Ascending aorta (tissue), 2 donors: Measurements from ENCODE around the gene WFS1. TPM values are rescaled to one million over a fixed set of nuclear protein-coding genes. Genes with fewer than 3 reads are reported as not detected.

Experiments
- DNase-seq, 2 donors: peaks; one replicate each; pipeline ENCODE4 v3.0.0-alpha.2; 2019; ENCODE audit warnings: low spot score in 2 of 2
- H3K27ac ChIP-seq, 2 donors: fragments of 200-600 bp; sonication (generic); one replicate each; pipeline ENCODE4 v1.5.1; 2016 to 2017; ENCODE audit warnings: mild to moderate bottlenecking in 1 of 2
- H3K27me3 ChIP-seq: fragments of 200-600 bp; sonication (generic); one replicate; pipeline ENCODE4 v1.5.1; 2017
- H3K36me3 ChIP-seq, 2 donors: fragments of 200-600 bp; sonication (generic); one replicate each; pipeline ENCODE4 v1.5.1; 2016
- H3K4me1 ChIP-seq, 2 donors: fragments of 200-600 bp; sonication (generic); one replicate each; pipeline ENCODE4 v1.5.1; 2016 to 2017; ENCODE audit warnings: mild to moderate bottlenecking in 1 of 2
- H3K4me3 ChIP-seq, 2 donors: fragments of 200-600 bp; sonication (generic); one replicate each; pipeline ENCODE4 v1.5.1; 2016 to 2017; ENCODE audit warnings: mild to moderate bottlenecking in 1 of 2
- H3K9me3 ChIP-seq, 2 donors: fragments of 200-600 bp; sonication (generic); one replicate each; pipeline ENCODE4 v1.5.1; 2016
- intact Hi-C: fragments of 100-400 bp; cut with DNase I; formaldehyde crosslinking; loops from one replicate; pipeline ENCODE4 v1.15.1; 2023
- total RNA-seq: library from RNA; depleted of rRNA; stranded (reverse); fragments of >200 nt; gene quantifications from one replicate; pipeline ENCODE4 v1.1.0, GENCODE V29; 2016
- TF ChIP-seq, protein P1 (sequence below), 3 experiments: fragments of 200-600 bp in 2 of 3; fragments of 450-650 bp in 1 of 3; sonication (generic) in 2 of 3; IDR thresholded peaks; one replicate each; pipeline ENCODE4 v1.5.1; 2016 to 2019; ENCODE audit warnings: antibody characterized with exemption in 3 of 3, mild to moderate bottlenecking in 1 of 3, moderate library complexity in 1 of 3

Gene WFS1
- total RNA-seq, 1 donor from 2014 or later: 166 TPM

GRCh38 chr4:6343939-6344408 is 74.3 kb downstream of the WFS1 start:
- H3K4me3 ChIP-seq: no peak overlapping the region
- no peaks in the 10 kb centered on the region for H3K36me3 ChIP-seq
- TF ChIP-seq, protein P1, sequence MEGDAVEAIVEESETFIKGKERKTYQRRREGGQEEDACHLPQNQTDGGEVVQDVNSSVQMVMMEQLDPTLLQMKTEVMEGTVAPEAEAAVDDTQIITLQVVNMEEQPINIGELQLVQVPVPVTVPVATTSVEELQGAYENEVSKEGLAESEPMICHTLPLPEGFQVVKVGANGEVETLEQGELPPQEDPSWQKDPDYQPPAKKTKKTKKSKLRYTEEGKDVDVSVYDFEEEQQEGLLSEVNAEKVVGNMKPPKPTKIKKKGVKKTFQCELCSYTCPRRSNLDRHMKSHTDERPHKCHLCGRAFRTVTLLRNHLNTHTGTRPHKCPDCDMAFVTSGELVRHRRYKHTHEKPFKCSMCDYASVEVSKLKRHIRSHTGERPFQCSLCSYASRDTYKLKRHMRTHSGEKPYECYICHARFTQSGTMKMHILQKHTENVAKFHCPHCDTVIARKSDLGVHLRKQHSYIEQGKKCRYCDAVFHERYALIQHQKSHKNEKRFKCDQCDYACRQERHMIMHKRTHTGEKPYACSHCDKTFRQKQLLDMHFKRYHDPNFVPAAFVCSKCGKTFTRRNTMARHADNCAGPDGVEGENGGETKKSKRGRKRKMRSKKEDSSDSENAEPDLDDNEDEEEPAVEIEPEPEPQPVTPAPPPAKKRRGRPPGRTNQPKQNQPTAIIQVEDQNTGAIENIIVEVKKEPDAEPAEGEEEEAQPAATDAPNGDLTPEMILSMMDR (IDR thresholded peaks at IDR 0.05): no peak
- DNase-seq: no peak
- H3K27ac ChIP-seq: no peak overlapping the region
- intact Hi-C loops: no loop called here
- no peaks in the 10 kb centered on the region for H3K9me3 ChIP-seq
- no peaks in the 10 kb centered on the region for H3K4me1 ChIP-seq
- H3K27me3 ChIP-seq: no peaks in the 10 kb centered on the region

DNA sequence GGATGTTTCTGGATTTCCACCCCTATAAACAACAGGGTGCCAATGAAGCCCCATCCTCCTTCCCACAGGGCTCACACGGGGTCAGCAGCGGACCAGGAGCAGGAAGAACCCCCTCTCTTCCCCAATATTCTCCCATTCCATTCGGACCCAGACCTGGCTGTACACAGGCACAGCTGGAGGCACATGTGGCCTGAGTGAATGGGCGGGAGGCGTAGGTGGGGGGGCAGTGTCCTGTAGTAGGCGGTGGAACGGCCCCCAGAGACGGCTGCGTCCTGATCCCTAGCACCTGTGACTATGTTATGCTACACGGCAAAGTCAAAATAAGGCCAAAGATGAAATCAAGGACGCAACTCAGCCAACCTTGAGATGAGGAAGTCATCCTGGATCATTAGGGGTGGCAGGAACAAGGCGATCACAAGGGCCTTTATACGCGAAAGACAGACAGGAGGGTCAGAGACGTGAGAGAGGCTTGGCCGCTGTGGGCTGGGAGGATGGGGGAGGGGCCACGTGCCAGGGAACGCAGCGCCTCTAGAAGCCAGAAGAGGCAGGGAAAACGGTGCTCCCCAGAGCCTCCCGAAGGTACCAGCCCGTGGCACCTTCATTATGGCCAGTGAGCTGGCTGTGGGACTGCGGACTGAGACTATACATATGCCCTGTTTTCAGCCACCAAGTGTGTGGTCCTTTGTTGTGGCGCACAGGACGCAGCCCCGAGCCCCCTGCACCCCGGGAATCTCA is 75.6 kb downstream of the WFS1 start:
- Histone ChIP-seq H3K27ac (no peak overlapping the region), H3K9me3 (no peaks in the 10 kb centered on the region), H3K4me1 (no peaks in the 10 kb centered on the region), H3K4me3 (no peak overlapping the region), H3K36me3 (no peaks in the 10 kb centered on the region), H3K27me3 (no peaks in the 10 kb centered on the region)
- intact Hi-C loops: no loop called here
- no peak for DNase-seq
- TF ChIP-seq, protein P1 (IDR thresholded peaks at IDR 0.05): no peak

- TF ChIP-seq, protein P1 (IDR thresholded peaks at IDR 0.05): no peak
- H3K4me3 ChIP-seq: no peak overlapping the region
- H3K9me3 ChIP-seq: no peaks in the 10 kb centered on the region
- no peaks in the 10 kb centered on the region for H3K36me3 ChIP-seq
- no peak for DNase-seq
- intact Hi-C loops: no loop called here
- H3K27ac ChIP-seq: no peak overlapping the region
- no peaks in the 10 kb centered on the region for H3K27me3 ChIP-seq
- H3K4me1 ChIP-seq: no peaks in the 10 kb centered on the region
Measured at GRCh38 chr4:6345866-6346265, 76.2 kb downstream of the WFS1 start.

GRCh38 chr4:6346373-6347110 is 76.9 kb downstream of the WFS1 start:
- intact Hi-C loops: no loop called here
- Histone ChIP-seq H3K4me3 (no peak overlapping the region), H3K27ac (no peak overlapping the region), H3K9me3 (no peaks in the 10 kb centered on the region), H3K27me3 (no peaks in the 10 kb centered on the region), H3K36me3 (no peaks in the 10 kb centered on the region), H3K4me1 (no peaks in the 10 kb centered on the region)
- TF ChIP-seq, protein P1 (IDR thresholded peaks at IDR 0.05): no peak
- no peak for DNase-seq

- no peak overlapping the region for H3K27ac ChIP-seq
- H3K36me3 ChIP-seq: no peaks in the 10 kb centered on the region
- no peak for DNase-seq
- TF ChIP-seq, protein P1 (IDR thresholded peaks at IDR 0.05): no peak
- H3K4me3 ChIP-seq: no peak overlapping the region
- intact Hi-C loops: no loop called here
- no peaks in the 10 kb centered on the region for H3K9me3 ChIP-seq
- no peaks in the 10 kb centered on the region for H3K4me1 ChIP-seq
- no peaks in the 10 kb centered on the region for H3K27me3 ChIP-seq
Measured at GRCh38 chr4:6347511-6348045, 77.9 kb downstream of the WFS1 start.
